Activated CD8-positive, alpha-beta memory T cell treated with anti-CD3 and anti-CD28 coated beads, Interleukin-2, amount 50 U/mL, for 24 hours (primary cell): Measurements from ENCODE around the gene GNPTAB.
"Not testable (repeated sequence)": the region's sequence is repeated elsewhere in the genome, so short reads cannot be mapped to it uniquely, and the experiment has no call there.

ENCODE experiments used
- DNase-seq: peaks from one replicate; pipeline ENCODE4 v3.0.0-alpha.2; 2020; ENCODE audit errors: extremely low read depth

GNPTAB gene

GRCh38 chr12:101737476-101737875 lies 93.3 kb downstream of the GNPTAB start:
- no peak for DNase-seq

GRCh38 chr12:101734482-101734881 lies 96.3 kb downstream of the GNPTAB start:
- not testable (repeated sequence) for DNase-seq

GRCh38 chr12:101733166-101733565 lies 97.6 kb downstream of the GNPTAB start:
- no peak for DNase-seq

- no peak for DNase-seq
Observed at GRCh38 chr12:101732318-101732717, 98.4 kb downstream of the GNPTAB start.

GRCh38 chr12:101729842-101730241 lies 100.9 kb downstream of the GNPTAB start:
- DNase-seq: no peak

GRCh38 chr12:101727098-101727497 lies 103.7 kb downstream of the GNPTAB start:
- no peak for DNase-seq

GRCh38 chr12:101722392-101722791 lies 108.4 kb downstream of the GNPTAB start:
- DNase-seq: no peak

GRCh38 chr12:101720118-101720517 lies 110.6 kb downstream of the GNPTAB start:
- DNase-seq: no peak

- DNase-seq: no peak
Observed at GRCh38 chr12:101719566-101719965, 111.2 kb downstream of the GNPTAB start.

GRCh38 chr12:101714877-101715444 lies 115.8 kb downstream of the GNPTAB start:
- no peak for DNase-seq

- DNase-seq: no peak
Observed at GRCh38 chr12:101713930-101714329, 116.8 kb downstream of the GNPTAB start.

GRCh38 chr12:101713059-101713682 lies 117.6 kb downstream of the GNPTAB start:
- no peak for DNase-seq

GRCh38 chr12:101710288-101710687 lies 120.5 kb downstream of the GNPTAB start:
- no peak for DNase-seq

- DNase-seq: no peak
Observed at GRCh38 chr12:101707131-101707782, 123.5 kb downstream of the GNPTAB start.

GRCh38 chr12:101706403-101706802 lies 124.4 kb downstream of the GNPTAB start:
- no peak for DNase-seq

- DNase-seq: no peak
Observed at GRCh38 chr12:101703487-101703886, 127.3 kb downstream of the GNPTAB start.

GRCh38 chr12:101700299-101700820 lies 130.4 kb downstream of the GNPTAB start:
- no peak for DNase-seq

- no peak for DNase-seq
Observed at GRCh38 chr12:101698800-101699347, 131.9 kb downstream of the GNPTAB start.

GRCh38 chr12:101697930-101698799 lies 132.6 kb downstream of the GNPTAB start:
- no peak for DNase-seq

- DNase-seq: peak; percentile 5
Observed at GRCh38 chr12:101697197-101697929, 133.4 kb downstream of the GNPTAB start, which contains the start of gene CHPT1. Gene CHPT1, plus strand, starts transcription at chr12:101697640. Its CDS starts 222 bp downstream, at chr12:101697862.
